HG03469 (cell line): ENCODE data around the gene LARP4B.

Experiments
- ATAC-seq: cut with Tn5 transposase; IDR thresholded peaks from one replicate; pipeline ENCODE4 v1.9.1; 2021; ENCODE audit warnings: mild to moderate bottlenecking, moderate library complexity, moderate number of reproducible peaks; ENCODE audit not compliant: unreplicated experiment

LARP4B gene

DNA sequence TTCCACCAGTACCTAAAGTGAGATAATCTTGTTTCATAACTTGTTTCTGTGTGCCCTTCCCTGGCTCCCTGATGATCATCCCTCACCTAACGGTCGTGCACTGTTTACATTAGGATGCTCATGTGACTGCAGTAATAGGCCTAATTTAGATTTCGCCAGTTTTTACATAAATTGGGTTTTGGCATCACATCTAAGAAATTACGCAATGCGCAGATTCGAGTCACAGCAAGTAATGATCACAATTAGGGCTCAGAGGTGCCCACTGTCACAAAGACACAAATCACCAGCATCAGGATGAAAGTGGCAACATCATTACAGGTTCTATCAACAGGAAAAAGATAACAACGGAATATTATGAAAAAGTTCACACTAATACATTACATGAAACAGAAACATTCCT lies 94.7 kb downstream of the LARP4B start:
- no peak for ATAC-seq

DNA sequence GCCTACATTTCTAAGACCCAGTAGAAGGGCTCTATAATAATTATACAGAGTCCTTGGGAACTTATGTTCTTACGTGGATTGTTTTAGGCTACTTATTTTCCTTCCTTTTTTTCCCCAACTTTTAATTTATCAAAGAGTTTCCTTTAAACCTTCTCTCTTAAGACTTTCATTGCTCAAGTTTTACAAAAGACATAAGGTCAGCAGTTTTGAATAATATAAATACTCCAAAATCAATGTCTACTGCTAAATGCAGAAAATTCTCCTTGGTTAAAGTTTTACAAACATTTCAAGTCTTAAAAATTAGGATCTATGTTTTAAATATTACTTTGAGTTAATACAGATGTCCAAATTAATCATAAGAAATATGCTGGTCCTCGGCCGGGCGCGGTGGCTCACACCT lies 97.0 kb downstream of the LARP4B start:
- ATAC-seq = no peak

DNA sequence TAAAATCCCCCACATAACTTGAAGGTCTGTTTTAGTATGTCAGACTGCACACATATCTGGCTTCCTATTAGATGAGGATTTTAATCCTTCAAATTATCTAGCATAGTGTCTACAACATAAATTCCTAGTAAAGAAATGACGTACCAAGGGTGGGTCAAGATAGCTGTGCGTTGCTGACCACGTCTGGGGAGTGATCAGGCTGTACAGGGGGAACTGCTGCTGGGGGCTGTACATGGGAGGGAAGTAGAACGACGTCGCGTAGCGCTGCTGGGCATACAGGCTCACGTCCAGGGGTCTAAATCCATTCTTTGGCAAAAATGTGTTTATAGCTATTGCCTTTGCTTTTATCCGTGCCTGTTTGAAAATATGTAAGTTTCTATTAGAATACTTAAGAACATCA lies 102.3 kb downstream of the LARP4B start:
- ATAC-seq = no peak

DNA sequence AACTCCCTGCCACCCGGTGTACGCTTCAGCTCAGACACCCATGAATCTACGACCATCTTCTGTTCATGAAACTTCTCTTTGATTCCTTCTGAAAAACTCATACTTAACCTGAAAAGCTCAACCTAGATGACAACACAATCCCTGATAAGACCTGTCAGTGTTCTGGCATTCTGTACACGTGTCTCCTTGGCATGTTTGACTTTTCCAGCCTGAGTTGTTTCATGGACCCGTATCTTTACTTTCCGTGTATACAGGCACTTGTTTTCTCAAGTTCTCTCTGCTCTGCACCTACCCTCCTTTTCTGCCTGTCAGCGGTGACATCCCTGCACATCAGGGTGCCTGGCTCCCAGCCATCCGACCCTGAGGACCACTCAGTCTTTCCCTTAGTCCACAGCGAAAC lies 103.3 kb downstream of the LARP4B start:
- no peak for ATAC-seq

DNA sequence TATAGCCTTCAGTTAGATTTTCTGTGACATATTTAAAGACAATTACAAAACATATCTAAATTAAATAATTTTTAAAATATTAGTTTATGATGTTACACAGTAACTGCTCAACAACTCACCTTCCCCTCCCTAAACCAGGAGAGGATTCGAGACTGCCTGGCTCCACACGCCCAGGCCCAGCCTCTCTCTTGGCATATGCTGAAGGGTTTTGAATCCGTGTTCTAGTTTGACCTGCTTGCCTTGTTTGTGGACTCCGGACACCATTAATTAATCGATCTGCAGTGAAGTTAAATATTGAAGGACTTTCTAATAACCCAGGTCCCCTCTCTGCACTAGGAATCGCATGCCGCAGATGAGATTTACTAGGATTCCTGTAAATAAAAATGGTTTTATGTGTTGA lies 106.6 kb downstream of the LARP4B start:
- no peak for ATAC-seq

DNA sequence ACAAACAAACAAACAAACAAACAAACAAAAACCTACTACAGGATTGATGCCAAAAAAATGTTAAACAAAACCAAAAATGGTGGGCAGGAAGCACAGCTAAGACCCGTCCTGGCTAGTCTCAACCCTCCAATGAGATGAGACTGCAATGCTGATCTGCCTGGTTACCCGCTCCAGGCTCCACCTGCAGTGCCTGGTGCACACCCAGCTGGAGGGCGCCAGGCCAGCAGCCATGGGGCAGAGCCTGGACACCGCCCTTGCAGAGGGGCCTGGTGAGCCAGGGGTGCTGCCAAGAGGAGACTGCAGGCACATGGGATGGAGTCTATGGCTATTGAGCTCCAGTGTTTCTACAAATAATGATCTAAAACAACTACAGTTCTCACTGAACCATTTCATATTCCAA lies 107.0 kb downstream of the LARP4B start:
- ATAC-seq = no peak

DNA sequence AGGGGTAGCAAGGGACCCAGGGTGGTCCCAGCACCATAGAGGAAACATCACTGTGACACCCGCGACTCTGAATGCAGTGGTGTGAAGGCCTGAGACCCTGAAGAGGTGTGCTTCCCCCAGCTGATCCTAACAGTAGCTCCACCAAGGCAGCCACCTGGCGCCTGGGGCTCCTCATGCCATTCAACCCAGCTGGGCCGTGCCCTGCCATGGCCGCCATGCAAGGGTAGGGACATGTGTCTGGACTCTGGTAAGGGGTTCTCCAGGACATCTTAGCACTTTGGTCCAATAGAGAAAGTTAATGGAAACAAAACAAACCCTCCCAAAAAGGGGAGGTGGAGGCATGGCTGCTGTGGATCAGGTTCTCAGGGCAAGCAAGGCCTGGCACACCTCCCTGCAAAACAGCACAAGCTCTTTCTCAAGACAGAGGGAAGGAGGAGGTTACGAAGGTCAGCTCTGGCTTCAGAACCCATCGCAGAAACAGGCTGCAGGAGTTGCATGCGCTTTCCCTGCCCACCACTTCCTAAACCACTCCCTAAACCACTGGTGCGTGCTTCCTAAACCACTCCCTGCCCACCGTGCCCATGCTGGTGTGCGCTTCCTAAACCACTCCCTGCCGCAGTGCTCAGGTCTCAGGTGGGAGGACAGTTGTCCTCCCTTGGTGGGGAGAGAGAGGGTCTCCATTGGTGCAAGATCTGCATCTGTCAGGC lies 108.7 kb downstream of the LARP4B start:
- ATAC-seq = peak; percentile 43

DNA sequence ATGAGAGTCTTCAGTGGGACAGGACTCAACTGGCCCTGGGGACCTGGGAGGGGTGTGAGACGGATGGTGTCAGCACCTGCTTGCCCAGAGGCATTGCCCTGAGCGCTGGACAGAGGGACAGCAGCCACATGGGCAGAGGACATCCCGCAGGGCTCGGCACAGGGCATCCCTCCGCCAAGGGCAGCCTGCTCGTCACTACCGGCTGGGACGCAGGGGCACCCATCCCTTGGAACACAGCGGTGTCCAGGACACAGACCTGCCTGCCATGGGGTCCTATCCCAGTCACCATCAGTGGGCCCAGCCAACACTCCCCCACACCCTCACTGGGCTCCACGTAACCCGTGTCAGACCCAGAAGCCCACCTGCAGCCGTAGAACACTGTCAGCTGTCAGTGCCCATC lies 109.3 kb downstream of the LARP4B start:
- ATAC-seq = no peak

DNA sequence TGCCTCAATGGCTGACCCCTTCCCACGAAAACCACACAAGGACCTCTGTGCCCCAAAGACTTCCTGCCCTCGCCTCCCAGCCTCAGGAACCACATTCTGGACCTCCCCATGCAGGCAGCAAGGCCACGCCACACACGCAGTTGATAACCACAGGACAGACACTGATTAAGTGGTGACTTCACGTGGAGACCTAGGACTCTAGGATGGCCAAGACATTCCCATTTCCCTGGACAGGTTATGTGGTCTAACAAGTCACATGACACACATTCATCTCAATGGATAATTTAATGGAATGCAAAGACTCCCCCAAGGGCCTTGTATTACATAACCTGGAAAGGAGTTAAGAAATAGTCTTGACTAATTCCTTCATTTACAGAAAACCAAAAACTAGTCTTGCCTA lies 110.2 kb downstream of the LARP4B start:
- ATAC-seq = no peak

DNA sequence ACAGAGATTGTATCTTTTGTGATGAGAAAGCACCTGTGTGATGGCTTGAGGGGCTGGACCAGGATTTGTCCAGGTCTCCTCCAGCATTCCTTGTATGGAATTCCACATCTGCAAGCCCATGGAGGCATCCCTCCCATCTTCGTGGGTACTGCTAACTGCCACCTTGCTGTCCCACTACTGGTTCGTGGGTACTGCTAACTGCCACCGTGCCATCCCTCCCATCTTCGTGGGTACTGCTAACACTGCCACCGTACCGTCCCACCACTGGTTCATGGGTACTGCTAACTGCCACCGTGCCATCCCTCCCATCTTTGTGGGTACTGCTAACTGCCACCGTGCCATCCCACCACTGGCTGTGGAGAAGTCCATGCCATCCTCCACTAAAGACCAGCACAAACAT lies 111.7 kb downstream of the LARP4B start:
- no peak for ATAC-seq

DNA sequence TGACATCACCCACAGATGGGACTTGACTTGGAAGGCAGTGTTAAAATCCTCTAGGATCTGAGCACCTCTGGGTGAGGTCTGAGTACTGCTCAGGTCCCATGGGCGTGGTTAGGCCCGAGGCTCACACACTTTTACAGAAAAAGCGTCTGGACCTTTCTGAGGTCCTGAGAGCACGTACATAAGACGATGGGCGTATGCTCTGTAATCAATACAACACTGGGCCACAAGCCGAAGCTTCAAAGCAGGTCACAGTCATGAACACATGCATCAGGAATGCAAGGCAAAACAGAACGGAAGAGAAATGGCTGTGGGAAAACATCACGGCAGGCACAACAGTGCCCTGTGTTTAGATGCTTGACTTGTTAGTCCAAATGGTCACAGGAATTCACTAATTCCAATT lies 112.2 kb downstream of the LARP4B start:
- no peak for ATAC-seq

DNA sequence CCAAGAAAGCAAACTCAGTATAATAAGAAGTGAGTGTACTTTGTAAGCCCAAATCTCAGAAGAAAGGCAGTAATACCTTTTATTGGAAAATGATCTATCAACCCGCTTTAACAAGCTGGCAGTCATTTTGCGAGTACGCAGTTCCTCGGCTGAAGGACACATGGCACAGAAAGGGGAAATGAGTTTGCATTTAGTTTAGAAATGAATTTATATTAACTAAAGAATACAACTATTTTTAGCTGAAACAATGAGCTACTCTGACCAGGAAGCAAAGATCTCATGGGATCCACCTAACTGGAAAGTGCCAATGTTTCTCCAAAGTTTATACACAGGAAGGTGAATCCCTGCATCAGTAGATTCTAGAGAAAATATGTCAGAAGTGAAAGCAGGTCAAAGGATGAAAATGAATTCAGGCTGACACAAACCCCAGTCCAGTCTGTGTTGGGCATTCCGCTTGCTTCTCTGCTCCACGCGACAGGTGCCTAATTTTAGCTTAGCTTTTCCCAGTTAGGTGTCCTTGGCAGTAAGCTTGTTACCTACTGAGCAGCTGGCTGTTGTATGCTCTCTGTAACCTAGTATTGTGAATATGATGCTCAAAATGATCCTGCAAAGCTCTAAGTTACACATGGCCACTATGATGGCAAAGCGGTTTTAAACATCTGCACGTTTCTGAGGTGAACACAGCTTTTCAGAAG lies 112.8 kb downstream of the LARP4B start:
- no peak for ATAC-seq

DNA sequence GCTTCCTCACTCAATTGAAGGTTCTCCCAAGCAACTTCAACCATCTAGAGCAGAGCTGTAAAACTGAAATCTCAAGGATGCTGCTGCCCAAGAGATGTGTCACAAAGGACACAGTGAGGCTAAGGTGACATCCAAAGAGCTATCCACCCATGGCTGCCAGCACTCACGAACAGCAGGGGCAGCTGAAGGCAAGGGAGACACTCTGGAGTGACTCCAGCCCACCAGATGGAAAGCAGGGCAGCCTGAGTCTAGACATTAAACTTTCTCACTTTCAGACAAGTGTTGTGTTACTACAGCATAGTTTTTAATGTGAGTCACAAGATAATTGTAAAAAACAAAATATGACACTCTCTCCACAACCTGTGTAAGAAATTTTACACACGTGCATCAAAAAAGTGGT lies 113.5 kb downstream of the LARP4B start:
- ATAC-seq = no peak

DNA sequence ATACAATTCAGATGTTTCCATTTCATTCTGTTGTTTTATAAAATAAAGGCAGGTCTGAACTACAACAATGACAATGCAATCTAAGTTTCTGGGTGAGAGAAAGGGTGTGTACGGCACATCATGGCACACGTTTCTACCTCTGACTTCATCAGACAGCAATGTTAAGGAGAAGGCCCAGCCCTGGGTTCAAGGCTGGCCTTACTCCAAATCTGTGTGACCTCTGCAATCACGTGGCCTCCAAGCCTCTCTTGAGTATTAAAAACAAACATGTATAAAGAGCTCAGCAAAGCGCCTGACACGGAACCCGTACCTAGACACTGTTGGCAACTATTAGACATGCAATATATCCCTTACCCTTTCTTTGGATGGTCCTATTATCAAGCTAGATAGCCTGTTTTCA lies 114.1 kb downstream of the LARP4B start:
- no peak for ATAC-seq

DNA sequence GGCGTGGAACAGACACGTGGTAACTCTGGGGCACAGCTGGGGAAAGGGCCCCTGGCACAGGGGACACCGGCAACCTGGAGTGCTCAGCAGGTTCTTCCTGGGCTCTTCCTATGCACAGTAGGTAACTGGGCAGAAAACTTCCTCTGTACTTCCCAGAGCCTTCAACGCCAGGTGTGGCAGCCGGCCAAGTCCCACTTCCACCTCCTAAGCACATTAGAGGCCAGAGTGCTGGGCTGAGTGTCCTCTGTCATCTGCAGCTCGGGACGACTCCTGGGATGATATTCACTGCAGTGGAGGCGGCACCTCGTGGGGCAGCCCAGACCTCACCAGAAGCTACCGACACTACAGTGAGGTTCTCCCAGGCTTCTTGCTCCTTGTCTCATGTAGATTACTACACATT lies 114.5 kb downstream of the LARP4B start:
- ATAC-seq = no peak

DNA sequence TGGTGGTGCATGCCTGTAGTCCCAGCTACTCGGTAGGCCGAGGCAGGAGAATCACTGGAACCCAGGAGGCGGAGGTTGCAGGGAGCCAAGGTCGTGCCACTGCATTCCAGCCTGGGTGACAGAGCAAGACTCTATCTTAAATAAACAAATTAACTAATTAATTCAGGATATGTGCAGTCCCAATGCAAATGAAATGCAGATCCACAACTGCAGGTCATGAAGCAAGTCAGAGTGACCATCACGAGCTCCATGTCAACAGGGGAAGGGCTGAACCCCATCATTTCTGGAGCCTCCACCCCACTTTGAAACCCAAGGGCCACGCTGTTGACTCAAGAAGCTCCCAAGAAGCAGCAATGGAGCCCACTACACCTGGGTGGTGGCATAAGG lies 115.4 kb downstream of the LARP4B start:
- no peak for ATAC-seq

DNA sequence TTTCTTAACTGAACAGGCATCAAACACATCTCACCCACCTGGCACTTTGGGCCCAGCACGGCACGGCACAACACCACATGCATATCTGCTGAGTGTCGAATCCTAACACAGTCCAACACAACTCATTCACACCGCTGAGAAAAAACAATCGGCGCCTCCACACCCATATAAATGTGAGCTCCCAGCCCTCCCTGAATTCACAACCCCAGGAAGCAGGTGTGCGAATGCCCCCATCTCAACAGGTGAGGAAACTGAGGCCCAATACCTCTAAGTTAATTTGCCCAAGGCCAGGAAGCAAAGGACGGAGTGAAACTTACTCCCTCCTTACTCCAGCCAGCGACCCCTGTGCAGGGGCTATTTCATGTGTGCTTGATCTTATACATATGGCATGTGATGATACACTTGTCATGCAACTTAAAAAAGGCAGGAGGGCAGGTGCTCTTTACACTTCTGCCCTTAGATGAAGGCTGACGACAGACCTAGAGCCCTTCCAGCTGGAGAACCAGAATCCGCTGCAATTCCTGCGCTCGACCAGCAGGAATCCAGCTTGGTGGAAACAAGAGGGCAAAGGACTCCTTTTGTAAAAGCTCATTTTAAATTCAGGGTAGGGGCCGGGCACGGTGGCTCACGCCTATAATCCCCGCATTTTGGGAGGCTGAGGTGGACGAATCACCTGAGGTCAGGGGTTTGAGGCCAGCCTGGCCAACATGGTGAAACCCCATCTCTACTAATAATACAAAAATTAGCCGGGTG lies 116.0 kb downstream of the LARP4B start:
- no peak for ATAC-seq

DNA sequence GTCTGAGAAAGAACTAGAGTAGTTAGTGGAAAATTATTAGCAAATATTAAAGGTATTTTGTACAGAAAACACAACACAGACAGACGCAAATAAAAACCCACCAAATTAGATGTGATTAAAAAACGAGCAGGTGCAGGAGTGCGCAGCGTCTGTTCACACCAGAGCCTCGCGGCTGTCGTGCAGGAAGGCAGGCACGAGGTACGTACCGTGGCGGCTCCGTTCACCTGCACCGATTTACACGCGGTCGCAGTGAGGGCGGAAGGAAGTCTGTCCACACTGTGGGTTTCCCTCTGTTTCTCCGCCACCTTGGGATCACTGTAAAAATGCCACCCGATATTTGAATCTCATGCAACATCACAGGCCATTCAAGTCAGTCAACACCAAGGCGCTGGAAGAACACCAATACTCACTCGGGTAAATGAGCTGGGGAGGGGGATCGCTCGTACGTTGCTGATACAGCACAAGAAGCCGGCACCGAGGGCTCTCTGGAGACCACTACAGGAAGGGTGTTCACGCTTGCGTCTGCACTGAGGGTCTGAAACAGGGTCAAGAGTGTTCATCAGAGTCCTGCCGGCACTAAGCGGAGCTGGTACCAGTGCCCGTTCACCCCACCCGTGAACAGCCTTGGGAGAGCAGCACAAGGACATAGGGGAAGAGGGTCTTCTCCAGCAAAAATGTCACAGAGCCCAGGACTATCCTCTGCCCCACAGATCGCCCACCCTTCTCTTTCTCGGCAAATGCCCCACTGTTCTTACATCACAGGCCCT lies 116.8 kb downstream of the LARP4B start:
- ATAC-seq = no peak

DNA sequence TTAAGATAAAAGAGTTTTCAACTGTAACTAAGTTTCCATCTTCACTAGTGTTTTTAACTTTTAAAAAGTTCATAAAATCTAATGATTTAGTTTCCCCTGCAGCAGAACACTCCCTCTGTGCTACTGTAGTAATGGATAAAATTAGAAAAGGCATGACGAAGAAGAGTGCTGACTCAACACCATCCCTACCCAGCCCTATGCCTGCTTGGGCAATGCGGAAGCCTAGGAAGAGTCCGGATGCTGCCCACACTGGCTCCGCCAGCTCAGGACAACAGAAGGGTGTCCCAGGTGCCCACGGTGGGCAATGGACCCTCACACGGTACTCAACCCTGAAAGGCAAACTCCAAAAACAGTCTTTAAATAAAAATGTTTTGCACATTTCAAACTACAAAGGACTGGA lies 118.2 kb downstream of the LARP4B start:
- no peak for ATAC-seq

DNA sequence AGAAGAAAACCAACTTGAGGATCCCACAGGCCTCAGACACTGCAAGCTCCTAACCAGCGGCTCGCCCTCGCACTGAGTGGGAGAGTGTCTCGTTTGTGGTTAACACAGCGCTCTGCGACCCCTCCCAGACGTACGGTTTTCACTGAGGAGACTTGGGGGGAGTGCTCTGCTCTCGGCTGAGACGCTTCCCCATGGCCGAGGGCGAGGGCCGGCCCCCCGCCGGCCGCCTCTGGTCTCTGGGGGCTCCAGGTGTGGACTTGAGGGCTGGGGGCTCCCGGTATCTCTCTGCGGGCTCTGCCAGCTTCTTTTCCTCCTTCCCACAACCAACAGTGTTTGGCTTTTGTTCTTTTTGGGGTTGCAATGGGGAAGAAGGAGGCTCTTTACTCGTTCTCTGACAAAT lies 118.7 kb downstream of the LARP4B start:
- no peak for ATAC-seq

DNA sequence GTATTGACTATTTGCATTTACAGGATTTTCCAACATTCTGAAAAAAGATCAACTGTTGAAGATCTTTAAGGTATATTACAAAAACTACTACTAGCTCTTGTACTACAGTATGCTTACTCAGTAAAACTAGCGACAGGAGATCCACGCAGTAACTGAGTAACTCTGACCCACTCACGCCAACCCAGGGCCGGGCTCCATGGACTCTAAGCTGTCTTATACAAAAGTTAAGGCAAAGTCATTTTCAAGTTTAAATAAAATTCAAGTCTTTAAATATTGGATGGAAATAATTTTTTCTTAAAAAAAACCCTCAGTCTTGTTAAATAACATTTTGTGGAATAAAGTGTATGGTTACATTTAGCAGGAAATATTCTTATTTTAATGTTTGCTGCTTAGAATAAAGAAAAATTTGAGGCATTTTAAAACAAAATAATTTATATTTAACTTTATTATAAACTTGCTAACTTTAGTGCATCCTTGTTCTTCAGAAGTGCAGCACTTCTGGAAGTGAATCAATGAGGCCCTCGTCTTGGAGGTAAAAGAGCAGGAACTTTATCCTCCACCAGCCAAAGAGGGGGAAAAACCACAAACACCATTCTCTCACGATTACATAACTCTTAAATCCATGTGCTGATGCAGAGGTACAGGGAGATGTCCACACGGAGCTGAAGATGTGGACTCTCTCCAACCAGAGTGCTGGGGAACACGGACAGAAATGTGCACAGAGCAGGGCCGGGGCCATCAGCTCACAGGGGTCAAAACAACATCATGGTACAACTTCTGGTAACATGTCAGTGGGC lies 119.9 kb downstream of the LARP4B start:
- no peak for ATAC-seq
